Nephron (organoid): Measurements from ENCODE around the gene TMEM140.
"Not testable (repeated sequence)": the region's sequence is repeated elsewhere in the genome, so short reads cannot be mapped to it uniquely, and the experiment has no call there.

Experiments used
- H3K27ac Mint-ChIP-seq, 3 experiments: 2 replicates each; pipeline ENCODE4 v1.8.0; 2020; ENCODE audit warnings: mixed read lengths in 3 of 3, mild to moderate bottlenecking in 2 of 3, moderate library complexity in 1 of 3
- H3K27me3 Mint-ChIP-seq: 2 replicates; pipeline ENCODE4 v1.8.0; 2021; ENCODE audit warnings: low read depth, mild to moderate bottlenecking, moderate library complexity, mixed read lengths
- H3K36me3 Mint-ChIP-seq: 2 replicates; pipeline ENCODE4 v1.8.0; 2020; ENCODE audit warnings: low read depth, mixed read lengths
- H3K4me1 Mint-ChIP-seq: 2 replicates; pipeline ENCODE4 v1.8.0; 2020; ENCODE audit warnings: mixed read lengths
- H3K4me3 Mint-ChIP-seq, 3 experiments: 2 replicates each; pipeline ENCODE4 v1.8.0; 2020; ENCODE audit warnings: mild to moderate bottlenecking in 3 of 3, mixed read lengths in 3 of 3, moderate library complexity in 2 of 3
- H3K9me3 Mint-ChIP-seq: 2 replicates; pipeline ENCODE4 v1.8.0; 2020; ENCODE audit warnings: mixed read lengths
- TF ChIP-seq, protein P1 (sequence below), 3 experiments: fragments of 200-600 bp; sonication (generic); IDR thresholded peaks; one replicate each; pipeline ENCODE4 v1.5.0; 2021; ENCODE audit warnings: antibody characterized with exemption in 3 of 3; ENCODE audit not compliant: unreplicated experiment in 3 of 3

The TMEM140 gene

GRCh38 chr7:135168489-135169140, 20.7 kb downstream of the TMEM140 start:
- H3K4me1 Mint-ChIP-seq = peaks cover 32% of the 10 kb centered on the region
- no peaks in the 10 kb centered on the region for H3K9me3 Mint-ChIP-seq
- H3K27ac Mint-ChIP-seq = peak overlapping the region; percentile 93 to 99 (median 99)
- peak overlapping the region; percentile 90 to 95 (median 93) for H3K4me3 Mint-ChIP-seq
- H3K36me3 Mint-ChIP-seq = peaks cover 63% of the 10 kb centered on the region
- TF ChIP-seq, protein P1, sequence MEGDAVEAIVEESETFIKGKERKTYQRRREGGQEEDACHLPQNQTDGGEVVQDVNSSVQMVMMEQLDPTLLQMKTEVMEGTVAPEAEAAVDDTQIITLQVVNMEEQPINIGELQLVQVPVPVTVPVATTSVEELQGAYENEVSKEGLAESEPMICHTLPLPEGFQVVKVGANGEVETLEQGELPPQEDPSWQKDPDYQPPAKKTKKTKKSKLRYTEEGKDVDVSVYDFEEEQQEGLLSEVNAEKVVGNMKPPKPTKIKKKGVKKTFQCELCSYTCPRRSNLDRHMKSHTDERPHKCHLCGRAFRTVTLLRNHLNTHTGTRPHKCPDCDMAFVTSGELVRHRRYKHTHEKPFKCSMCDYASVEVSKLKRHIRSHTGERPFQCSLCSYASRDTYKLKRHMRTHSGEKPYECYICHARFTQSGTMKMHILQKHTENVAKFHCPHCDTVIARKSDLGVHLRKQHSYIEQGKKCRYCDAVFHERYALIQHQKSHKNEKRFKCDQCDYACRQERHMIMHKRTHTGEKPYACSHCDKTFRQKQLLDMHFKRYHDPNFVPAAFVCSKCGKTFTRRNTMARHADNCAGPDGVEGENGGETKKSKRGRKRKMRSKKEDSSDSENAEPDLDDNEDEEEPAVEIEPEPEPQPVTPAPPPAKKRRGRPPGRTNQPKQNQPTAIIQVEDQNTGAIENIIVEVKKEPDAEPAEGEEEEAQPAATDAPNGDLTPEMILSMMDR (IDR thresholded peaks at IDR 0.05; ENCODE audit: unreplicated experiment in 3 of 3) = no peak
- no peaks in the 10 kb centered on the region for H3K27me3 Mint-ChIP-seq

- TF ChIP-seq, protein P1 (IDR thresholded peaks at IDR 0.05; ENCODE audit: unreplicated experiment in 3 of 3) = peak in 1 of 3 experiments; percentile 8
- Mint-ChIP-seq H3K36me3 (peaks cover 56% of the 10 kb centered on the region), H3K27ac (peak overlapping the region; percentile 93 to 99 (median 99)), H3K4me3 (peak overlapping the region; percentile 90 to 95 (median 93)), H3K27me3 (no peaks in the 10 kb centered on the region), H3K4me1 (peaks cover 32% of the 10 kb centered on the region), H3K9me3 (no peaks in the 10 kb centered on the region)
Observed at GRCh38 chr7:135169141-135169963, 21.5 kb downstream of the TMEM140 start.

GRCh38 chr7:135169964-135170273, 22.0 kb downstream of the TMEM140 start:
- TF ChIP-seq, protein P1 (IDR thresholded peaks at IDR 0.05; ENCODE audit: unreplicated experiment in 3 of 3) = no peak
- H3K27ac Mint-ChIP-seq = peak overlapping the region; percentile 93 to 99 (median 99)

DNA sequence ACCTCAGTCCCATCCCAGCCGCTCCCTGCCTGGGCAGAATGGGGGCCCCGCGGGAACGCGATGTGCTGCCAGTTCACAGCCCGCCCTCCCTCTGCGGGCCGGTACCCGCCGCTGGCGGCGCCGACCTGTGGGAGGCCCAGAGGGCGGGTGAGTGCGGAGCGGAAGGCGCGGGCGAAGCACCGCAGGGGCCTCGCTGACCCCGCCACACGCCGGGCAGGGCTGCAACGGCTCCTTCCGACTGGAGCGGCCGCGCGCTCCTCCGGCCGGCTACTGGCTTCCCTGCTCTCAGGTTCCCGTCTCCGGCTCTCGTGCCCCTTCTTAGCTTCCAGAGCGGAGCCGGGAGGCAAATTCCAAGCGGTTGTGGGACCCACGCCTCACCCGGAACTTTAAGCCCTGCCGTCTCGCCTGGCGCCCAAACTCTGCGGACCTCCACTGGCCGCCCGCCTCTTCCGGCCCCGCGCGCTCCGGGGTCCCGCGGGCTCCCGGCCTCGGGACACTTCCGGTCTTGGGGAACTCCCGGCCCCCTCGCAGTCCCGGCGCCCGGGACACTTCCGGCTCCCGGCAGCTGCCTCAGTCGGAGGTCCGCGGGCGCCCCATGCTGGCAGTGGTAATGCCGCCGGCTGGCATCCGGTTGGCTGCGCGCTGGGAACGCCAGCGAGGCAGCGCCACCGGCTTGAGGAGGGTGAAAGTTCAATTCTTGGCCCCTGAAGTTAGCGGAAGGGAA, 22.6 kb downstream of the TMEM140 start, which contains the start of gene CYREN:
Gene CYREN (minus strand): TSS at position 434 of the 724 bp plus-strand sequence. CDS start 1,785 bp downstream, outside the sequence.
- Mint-ChIP-seq H3K4me3 (peak within 1 kb of the TSS; percentile 90 to 95 (median 93)), H3K4me1 (peaks cover 32% of the 10 kb centered on the region), H3K36me3 (peaks cover 45% of the 10 kb centered on the region), H3K27me3 (no peaks in the 10 kb centered on the region), H3K9me3 (no peaks in the 10 kb centered on the region), H3K27ac (peak within 1 kb of the TSS; percentile 98 to 99 (median 99))
- TF ChIP-seq, protein P1 (IDR thresholded peaks at IDR 0.05; ENCODE audit: unreplicated experiment in 3 of 3) = peak; percentile 50 to 78 (median 62)

More at GRCh38 chr7:135169964-135170273, 22.0 kb downstream of the TMEM140 start:
- Mint-ChIP-seq H3K9me3 (no peaks in the 10 kb centered on the region), H3K4me1 (peaks cover 32% of the 10 kb centered on the region), H3K27me3 (no peaks in the 10 kb centered on the region), H3K36me3 (peaks cover 50% of the 10 kb centered on the region), H3K4me3 (peak overlapping the region; percentile 90 to 95 (median 93))

DNA sequence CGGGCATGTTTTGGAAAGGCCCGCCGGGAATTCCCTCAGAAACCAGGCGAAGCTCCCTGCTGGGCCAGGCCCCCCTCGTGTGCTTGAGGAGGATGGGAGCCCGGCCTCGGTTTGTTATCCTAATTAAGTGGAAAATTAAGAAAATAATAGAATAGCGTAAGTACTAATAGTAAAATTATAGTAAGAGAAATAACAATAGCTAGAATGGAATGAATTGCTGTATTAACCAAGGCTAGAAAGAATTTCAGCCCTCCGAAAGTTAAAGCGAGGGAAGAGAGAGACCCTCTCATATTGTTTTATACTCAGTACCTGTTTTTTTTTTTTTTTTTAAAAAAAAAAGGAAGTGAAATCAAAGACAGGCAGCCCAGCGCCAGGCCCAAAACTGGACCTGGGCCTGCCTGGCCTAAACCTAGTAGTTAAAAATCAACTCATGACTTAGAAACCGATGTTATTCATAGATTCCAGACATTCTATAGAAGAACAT, 23.2 kb downstream of the TMEM140 start:
- not testable (repeated sequence) for H3K27me3 Mint-ChIP-seq, H3K9me3 Mint-ChIP-seq
- peaks cover 32% of the 10 kb centered on the region for H3K4me1 Mint-ChIP-seq
- peak overlapping the region; percentile 98 to 99 (median 99) for H3K27ac Mint-ChIP-seq
- peak overlapping the region; percentile 90 to 95 (median 93) for H3K4me3 Mint-ChIP-seq
- peaks cover 41% of the 10 kb centered on the region for H3K36me3 Mint-ChIP-seq
- TF ChIP-seq, protein P1 (IDR thresholded peaks at IDR 0.05; ENCODE audit: unreplicated experiment in 3 of 3) = peak in 1 of 3 experiments; percentile 8

GRCh38 chr7:135171581-135172291, 23.9 kb downstream of the TMEM140 start:
- peaks cover 32% of the 10 kb centered on the region for H3K4me1 Mint-ChIP-seq
- H3K36me3 Mint-ChIP-seq = peaks cover 41% of the 10 kb centered on the region
- H3K27ac Mint-ChIP-seq = peak overlapping the region; percentile 98 to 99 (median 99)
- not testable (repeated sequence) for H3K9me3 Mint-ChIP-seq, H3K27me3 Mint-ChIP-seq
- peak overlapping the region; percentile 90 to 95 (median 93) for H3K4me3 Mint-ChIP-seq

DNA sequence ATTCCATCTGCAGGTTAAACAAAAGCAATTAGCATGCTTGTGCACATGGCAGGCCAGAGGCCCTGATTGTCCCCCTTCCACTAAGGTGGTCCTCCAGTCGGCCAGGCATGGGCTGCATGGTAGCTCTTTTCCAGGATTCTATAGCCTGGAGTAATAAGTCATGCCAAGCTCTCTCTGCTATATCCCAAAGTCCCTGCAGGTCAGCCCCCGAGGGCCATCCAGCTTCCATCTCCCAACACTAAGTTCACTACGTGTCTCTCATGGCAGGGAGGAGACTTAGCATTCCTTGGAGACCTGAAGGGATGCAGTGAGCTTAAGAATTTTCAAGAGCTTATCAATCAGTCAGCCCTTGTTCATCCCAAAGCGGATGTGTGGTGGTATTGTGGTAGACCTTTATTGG, 26.0 kb downstream of the TMEM140 start:
- H3K4me1 Mint-ChIP-seq = peaks cover 15% of the 10 kb centered on the region
- not testable (repeated sequence) for H3K9me3 Mint-ChIP-seq

More for the DNA sequence above, 26.0 kb downstream of the TMEM140 start:
- H3K27me3 Mint-ChIP-seq = not testable (repeated sequence)
- peaks cover 34% of the 10 kb centered on the region for H3K36me3 Mint-ChIP-seq
- peak overlapping the region; percentile 58 to 67 (median 63) for H3K27ac Mint-ChIP-seq
- H3K4me3 Mint-ChIP-seq = peak overlapping the region; percentile 47 to 71 (median 70)
